ENCODE data around the gene UST. TPM values are rescaled to one million over a fixed set of nuclear protein-coding genes. Genes with fewer than 3 reads are reported as not detected.

UST gene
- total RNA-seq, 1 donor from 2014 or later: 33.3 TPM

- Mint-ChIP-seq H3K4me1 (peaks cover 12% of the 10 kb centered on the region), H3K4me3 (no peak overlapping the region), H3K27ac (no peak overlapping the region), H3K36me3 (no peaks in the 10 kb centered on the region), H3K9me3 (peaks cover 2% of the 10 kb centered on the region), H3K27me3 (ENCODE audit: insufficient read depth, low read depth) (peaks cover 2% of the 10 kb centered on the region)
- Histone ChIP-seq H3K4me3 (no peak overlapping the region), H3K4me2 (no peak overlapping the region), H3K9ac (no peak overlapping the region), H3F3A (ENCODE audit: low read depth) (peaks cover 10% of the 10 kb centered on the region), H2AFZ (replicated peaks) (no peak overlapping the region), H3K9me3 (ENCODE audit: low read depth) (peaks cover 9% of the 10 kb centered on the region), H3K27ac (no peak overlapping the region), H3K4me1 (peaks cover 8% of the 10 kb centered on the region), H3K36me3 (peaks cover 9% of the 10 kb centered on the region), H3K79me2 (ENCODE audit: low read depth) (no peaks in the 10 kb centered on the region), H4K20me1 (ENCODE audit: low read depth) (no peaks in the 10 kb centered on the region), H3K27me3 (no peaks in the 10 kb centered on the region)
- TF ChIP-seq EZH2 (IDR thresholded peaks at IDR 0.05): no peak
- TF ChIP-seq CTCF (IDR thresholded peaks at IDR 0.05): no peak
- TF ChIP-seq EZH2phosphoT487 (IDR thresholded peaks at IDR 0.05): no peak
- DNase-seq (ENCODE audit: low spot score): no peak
Measured at GRCh38 chr6:148709577-148709976, 37.3 kb upstream of the UST start.

GRCh38 chr6:148711833-148712654, 34.8 kb upstream of the UST start:
- Histone ChIP-seq H3K4me1 (no peaks in the 10 kb centered on the region), H3K36me3 (peaks cover 9% of the 10 kb centered on the region), H3K9ac (no peak overlapping the region), H4K20me1 (ENCODE audit: low read depth) (no peaks in the 10 kb centered on the region), H3F3A (ENCODE audit: low read depth) (no peaks in the 10 kb centered on the region), H3K4me2 (no peak overlapping the region), H2AFZ (replicated peaks) (no peak overlapping the region), H3K9me3 (ENCODE audit: low read depth) (peaks cover 9% of the 10 kb centered on the region), H3K27me3 (no peaks in the 10 kb centered on the region), H3K79me2 (ENCODE audit: low read depth) (no peaks in the 10 kb centered on the region), H3K4me3 (no peak overlapping the region), H3K27ac (no peak overlapping the region)
- Mint-ChIP-seq H3K36me3 (no peaks in the 10 kb centered on the region), H3K27ac (no peak overlapping the region), H3K4me3 (no peak overlapping the region), H3K27me3 (ENCODE audit: insufficient read depth, low read depth) (peaks cover 2% of the 10 kb centered on the region), H3K4me1 (no peaks in the 10 kb centered on the region), H3K9me3 (peaks cover 2% of the 10 kb centered on the region)
- TF ChIP-seq EZH2 (IDR thresholded peaks at IDR 0.05) (no peak), EZH2phosphoT487 (IDR thresholded peaks at IDR 0.05) (no peak), CTCF (IDR thresholded peaks at IDR 0.05) (no peak)
- DNase-seq (ENCODE audit: low spot score): no peak

- Mint-ChIP-seq H3K36me3 (no peaks in the 10 kb centered on the region), H3K4me3 (no peak overlapping the region), H3K9me3 (peaks cover 2% of the 10 kb centered on the region), H3K27me3 (ENCODE audit: insufficient read depth, low read depth) (peaks cover 2% of the 10 kb centered on the region), H3K27ac (no peak overlapping the region), H3K4me1 (no peaks in the 10 kb centered on the region)
- Histone ChIP-seq H2AFZ (replicated peaks) (no peak overlapping the region), H3K9me3 (ENCODE audit: low read depth) (peaks cover 9% of the 10 kb centered on the region), H3F3A (ENCODE audit: low read depth) (no peaks in the 10 kb centered on the region), H3K4me1 (no peaks in the 10 kb centered on the region), H4K20me1 (ENCODE audit: low read depth) (no peaks in the 10 kb centered on the region), H3K4me3 (no peak overlapping the region), H3K79me2 (ENCODE audit: low read depth) (no peaks in the 10 kb centered on the region), H3K27me3 (no peaks in the 10 kb centered on the region), H3K27ac (no peak overlapping the region), H3K4me2 (no peak overlapping the region), H3K9ac (no peak overlapping the region), H3K36me3 (peaks cover 9% of the 10 kb centered on the region)
- TF ChIP-seq EZH2 (IDR thresholded peaks at IDR 0.05) (no peak), EZH2phosphoT487 (IDR thresholded peaks at IDR 0.05) (no peak)
- no peak for DNase-seq (ENCODE audit: low spot score)
Measured at GRCh38 chr6:148713033-148713738, 33.6 kb upstream of the UST start.
